Bronchial epithelial cell (primary cell): Measurements from ENCODE around the gene TMPRSS15. TPM values are rescaled to one million over a fixed set of nuclear protein-coding genes. Genes with fewer than 3 reads are reported as not detected.

Source experiments
- DNase-seq: peaks from one replicate; pipeline ENCODE4 v3.0.0-alpha.2; 2010; ENCODE audit warnings: low read depth
- FAIRE-seq: peaks from 2 replicates; lab custom pipeline; 2011; peaks lifted over from hg19 to GRCh38; lab: Jason Lieb, UNC
- H3K27me3 ChIP-seq: 2 replicates; pipeline ENCODE4 v1.5.1; 2011; ENCODE audit warnings: low read length; ENCODE audit not compliant: control insufficient read depth, insufficient read depth
- H3K36me3 ChIP-seq: 2 replicates; pipeline ENCODE4 v1.5.1; 2011; ENCODE audit warnings: low read length; ENCODE audit not compliant: control insufficient read depth, insufficient read depth
- H3K4me3 ChIP-seq: 2 replicates; pipeline ENCODE4 v1.5.1; 2011; ENCODE audit warnings: mild to moderate bottlenecking, low read depth, low read length, control low read depth
- total RNA-seq: library from RNA; depleted of rRNA; stranded (reverse); fragments of >200 nt; gene quantifications from 2 replicates; pipeline ENCODE4 v1.2.1, GENCODE V29; 2014
- TF ChIP-seq, protein P1 (sequence below): IDR thresholded peaks from 2 replicates; pipeline ENCODE4 v1.5.1; 2011; ENCODE audit warnings: mild to moderate bottlenecking, moderate library complexity, low read length, control low read depth, inconsistent platforms; ENCODE audit not compliant: insufficient read depth, severe bottlenecking

TMPRSS15 gene
- total RNA-seq, 1 donor from 2014 or later, result not detected

GRCh38 chr21:18289876-18290275 is 113.7 kb downstream of the TMPRSS15 start:
- TF ChIP-seq, protein P1, sequence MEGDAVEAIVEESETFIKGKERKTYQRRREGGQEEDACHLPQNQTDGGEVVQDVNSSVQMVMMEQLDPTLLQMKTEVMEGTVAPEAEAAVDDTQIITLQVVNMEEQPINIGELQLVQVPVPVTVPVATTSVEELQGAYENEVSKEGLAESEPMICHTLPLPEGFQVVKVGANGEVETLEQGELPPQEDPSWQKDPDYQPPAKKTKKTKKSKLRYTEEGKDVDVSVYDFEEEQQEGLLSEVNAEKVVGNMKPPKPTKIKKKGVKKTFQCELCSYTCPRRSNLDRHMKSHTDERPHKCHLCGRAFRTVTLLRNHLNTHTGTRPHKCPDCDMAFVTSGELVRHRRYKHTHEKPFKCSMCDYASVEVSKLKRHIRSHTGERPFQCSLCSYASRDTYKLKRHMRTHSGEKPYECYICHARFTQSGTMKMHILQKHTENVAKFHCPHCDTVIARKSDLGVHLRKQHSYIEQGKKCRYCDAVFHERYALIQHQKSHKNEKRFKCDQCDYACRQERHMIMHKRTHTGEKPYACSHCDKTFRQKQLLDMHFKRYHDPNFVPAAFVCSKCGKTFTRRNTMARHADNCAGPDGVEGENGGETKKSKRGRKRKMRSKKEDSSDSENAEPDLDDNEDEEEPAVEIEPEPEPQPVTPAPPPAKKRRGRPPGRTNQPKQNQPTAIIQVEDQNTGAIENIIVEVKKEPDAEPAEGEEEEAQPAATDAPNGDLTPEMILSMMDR, result no peak
- FAIRE-seq (no peak), DNase-seq (no peak)
- Histone ChIP-seq H3K4me3 (no peak overlapping the region), H3K36me3 (no peaks in the 10 kb centered on the region), H3K27me3 (no peaks in the 10 kb centered on the region)

GRCh38 chr21:18285379-18285778 is 118.2 kb downstream of the TMPRSS15 start:
- no peak for DNase-seq
- no peak overlapping the region for H3K4me3 ChIP-seq
- TF ChIP-seq, protein P1, result no peak
- no peak for FAIRE-seq
- H3K27me3 ChIP-seq, result no peaks in the 10 kb centered on the region
- H3K36me3 ChIP-seq, result no peaks in the 10 kb centered on the region

GRCh38 chr21:18275781-18276180 is 127.8 kb downstream of the TMPRSS15 start:
- TF ChIP-seq, protein P1, result no peak
- DNase-seq (no peak), FAIRE-seq (no peak)
- Histone ChIP-seq H3K36me3 (no peaks in the 10 kb centered on the region), H3K4me3 (no peak overlapping the region), H3K27me3 (no peaks in the 10 kb centered on the region)

- no peak for FAIRE-seq
- H3K36me3 ChIP-seq, result no peaks in the 10 kb centered on the region
- TF ChIP-seq, protein P1, result no peak
These were observed 129.2 kb downstream of the TMPRSS15 start for GRCh38 chr21:18274370-18274769.

DNA sequence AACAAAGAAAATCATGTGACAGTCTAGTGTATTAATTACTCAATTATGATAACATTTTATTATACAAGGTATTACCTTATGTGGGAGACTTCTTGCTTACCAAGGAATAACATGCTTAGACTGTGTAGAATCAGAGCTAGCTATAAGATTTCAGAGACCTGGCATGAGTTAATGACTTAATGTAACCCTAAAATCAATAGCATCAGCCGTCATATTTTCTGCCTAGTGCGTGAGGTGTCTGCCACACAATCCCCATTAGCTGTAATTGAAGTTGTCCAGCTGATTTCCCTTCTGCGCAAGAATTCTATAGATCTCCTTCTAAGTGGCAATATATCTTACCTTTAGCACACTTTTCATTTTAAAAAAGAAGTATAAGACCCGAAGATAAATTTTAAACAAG is 130.2 kb downstream of the TMPRSS15 start:
- Histone ChIP-seq H3K27me3 (no peaks in the 10 kb centered on the region), H3K4me3 (no peak overlapping the region), H3K36me3 (no peaks in the 10 kb centered on the region)
- DNase-seq (no peak), FAIRE-seq (no peak)
- TF ChIP-seq, protein P1, result no peak

More at GRCh38 chr21:18274370-18274769, 129.2 kb downstream of the TMPRSS15 start:
- Histone ChIP-seq H3K27me3 (no peaks in the 10 kb centered on the region), H3K4me3 (no peak overlapping the region)
- DNase-seq, result no peak

DNA sequence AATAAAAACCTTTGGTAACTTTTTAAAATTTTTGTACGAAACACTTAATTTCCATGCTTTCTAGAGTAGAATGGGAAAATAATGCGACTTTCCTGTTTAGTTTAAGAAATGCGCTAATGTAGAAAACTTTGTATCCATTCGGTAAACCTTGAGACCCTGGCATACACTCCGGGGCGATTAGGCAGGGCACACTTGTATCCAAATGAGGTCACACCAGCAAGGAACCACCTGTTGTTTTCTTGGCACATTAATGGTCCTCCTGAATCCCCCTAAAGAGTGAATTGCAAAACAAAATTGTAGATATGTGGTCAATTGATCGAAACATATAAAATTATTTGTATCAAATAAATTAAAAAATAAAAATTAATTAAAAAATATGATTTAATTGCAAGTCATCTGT is 133.7 kb downstream of the TMPRSS15 start:
- no peak for FAIRE-seq
- no peaks in the 10 kb centered on the region for H3K36me3 ChIP-seq
- H3K27me3 ChIP-seq, result no peaks in the 10 kb centered on the region
- no peak overlapping the region for H3K4me3 ChIP-seq
- no peak for DNase-seq
- TF ChIP-seq, protein P1, result no peak
